PC-3 (cell line): ENCODE data around the gene ZNF611. TPM values are rescaled to one million over a fixed set of nuclear protein-coding genes. Genes with fewer than 3 reads are reported as not detected.
"Not testable (repeated sequence)": the region's sequence is repeated elsewhere in the genome, so short reads cannot be mapped to it uniquely, and the experiment has no call there.

Source experiments
- ATAC-seq: fragments of 200-7000 bp; cut with Tn5 transposase; 2 replicates; pipeline ENCODE4 v1.9.1; 2020; ENCODE audit warnings: mild to moderate bottlenecking, moderate library complexity
- BruUV-seq: library from RNA; stranded (reverse); fragments of 400-500 nt; replicated peaks from 2 replicates; lab custom pipeline; 2021; lab: Mats Ljungman, UMichigan
- CTCF ChIA-PET: fragments of 300-600 bp; sonication (Branson Sonifier 250); formaldehyde crosslinking; loops from one replicate; lab custom pipeline; 2022; ENCODE audit warnings: antibody characterized with exemption; lab: Charles Lee
- POLR2A ChIA-PET: fragments of 300-600 bp; sonication (Branson Sonifier 250); formaldehyde crosslinking; loops from one replicate; lab custom pipeline; 2022; ENCODE audit warnings: antibody characterized with exemption; ENCODE audit not compliant: unreplicated experiment; lab: Charles Lee
- DNase-seq: peaks from one replicate; pipeline ENCODE4 v3.0.0-alpha.2; 2015
- H2AFZ ChIP-seq: fragments of 300-600 bp; sonication (generic); 2 replicates; pipeline ENCODE4 v1.6.0; 2016; ENCODE audit warnings: antibody characterized with exemption, low read length
- H3F3A ChIP-seq: fragments of 300-600 bp; sonication (generic); one replicate; pipeline ENCODE4 v1.6.0; 2017; ENCODE audit warnings: antibody characterized with exemption, low read length, control low read depth, mild to moderate bottlenecking; ENCODE audit not compliant: unreplicated experiment
- H3K27ac ChIP-seq: fragments of 300-600 bp; sonication (generic); 2 replicates; pipeline ENCODE4 v1.5.1; 2016; ENCODE audit warnings: mild to moderate bottlenecking, low read length
- H3K27me3 ChIP-seq: fragments of 300-600 bp; sonication (generic); 2 replicates; pipeline ENCODE4 v1.6.1; 2016; ENCODE audit warnings: low read length, mixed read lengths
- H3K36me3 ChIP-seq: fragments of 300-600 bp; sonication (generic); 2 replicates; pipeline ENCODE4 v1.6.1; 2016; ENCODE audit warnings: low read depth, mixed run types, low read length, mixed read lengths
- H3K4me1 ChIP-seq: fragments of 300-600 bp; sonication (generic); 2 replicates; pipeline ENCODE4 v1.5.1; 2016; ENCODE audit warnings: low read length; ENCODE audit not compliant: insufficient read depth
- H3K4me2 ChIP-seq: fragments of 300-600 bp; sonication (generic); 2 replicates; pipeline ENCODE4 v1.6.0; 2016; ENCODE audit warnings: low read length
- H3K4me3 ChIP-seq: fragments of 300-600 bp; sonication (generic); 2 replicates; pipeline ENCODE4 v1.5.1; 2016; ENCODE audit warnings: mild to moderate bottlenecking, low read length, mixed read lengths
- H3K79me2 ChIP-seq: fragments of 300-600 bp; sonication (generic); 2 replicates; pipeline ENCODE4 v1.6.1; 2017; ENCODE audit warnings: low read length, mixed read lengths
- H3K9ac ChIP-seq: fragments of 300-600 bp; sonication (generic); 2 replicates; pipeline ENCODE4 v1.6.0; 2016; ENCODE audit warnings: mild to moderate bottlenecking, low read length
- H3K9me2 ChIP-seq: fragments of 300-600 bp; sonication (generic); replicated peaks from 2 replicates; pipeline ENCODE4 v1.6.1; 2016; ENCODE audit warnings: mixed run types, low read length, mixed read lengths
- H3K9me3 ChIP-seq: fragments of 300-600 bp; sonication (generic); 2 replicates; pipeline ENCODE4 v1.6.1; 2016; ENCODE audit warnings: low read length, mixed read lengths
- H4K20me1 ChIP-seq: fragments of 300-600 bp; sonication (generic); 2 replicates; pipeline ENCODE4 v1.6.1; 2016; ENCODE audit warnings: low read length, mixed read lengths
- EZH2 ChIP-seq: fragments of 300-600 bp; sonication (generic); IDR thresholded peaks from one replicate; pipeline ENCODE4 v1.6.1; 2017; ENCODE audit warnings: antibody characterized with exemption, mild to moderate bottlenecking, low read length; ENCODE audit not compliant: unreplicated experiment
- EZH2phosphoT487 ChIP-seq: fragments of 300-600 bp; sonication (generic); IDR thresholded peaks from 2 replicates; pipeline ENCODE4 v1.6.1; 2018; ENCODE audit warnings: mild to moderate bottlenecking, antibody characterized with exemption, low read length, borderline replicate concordance
- intact Hi-C: fragments of 100-400 bp; cut with micrococcal nuclease; formaldehyde crosslinking; loops from 2 replicates; pipeline ENCODE4 v1.9.0; 2023
- total RNA-seq: library from RNA; depleted of rRNA; stranded (reverse); fragments of >200 nt; gene quantifications from 2 replicates; pipeline ENCODE4 v1.2.3, GENCODE V29; 2014
- TF ChIP-seq, protein P1 (sequence below): fragments of 300-600 bp; sonication (generic); conservative IDR thresholded peaks from 2 replicates; pipeline ENCODE4 v1.5.1; 2017; ENCODE audit warnings: antibody characterized with exemption, low read depth, mild to moderate bottlenecking, low read length

Gene ZNF611
- total RNA-seq, 1 experiment from 2014 or later, result 8.4 TPM

DNA sequence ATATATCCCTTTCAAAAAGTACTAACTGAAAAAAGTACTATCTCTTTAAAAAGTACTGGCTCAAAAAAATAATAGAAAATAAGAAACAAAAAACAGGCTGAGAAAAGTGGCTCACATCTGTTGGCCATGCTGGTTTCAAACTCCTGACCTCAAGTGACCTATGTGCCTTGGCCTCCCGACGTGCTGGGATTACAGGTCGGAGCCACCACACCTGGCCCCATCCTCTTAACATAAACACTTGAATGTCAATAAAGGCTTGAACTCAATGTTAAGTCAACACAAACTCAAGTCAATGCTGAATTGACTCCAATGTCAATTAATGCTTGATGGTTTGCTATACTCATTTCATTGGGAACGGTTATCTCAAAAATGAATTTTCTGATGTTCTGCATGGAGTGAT lies 30.9 kb downstream of the ZNF611 start:
- POLR2A ChIA-PET, result no interaction called here
- no peak overlapping the region for H3K27ac ChIP-seq
- DNase-seq, result no peak
- intact Hi-C loops, result no loop called here
- peaks cover 39% of the 10 kb centered on the region for H3K36me3 ChIP-seq
- H2AFZ ChIP-seq, result no peak overlapping the region
- peaks cover 32% of the 10 kb centered on the region for H3K9me3 ChIP-seq
- no TSS peak for BruUV-seq
- no peaks in the 10 kb centered on the region for H3K4me1 ChIP-seq
- no peak overlapping the region for H3K4me3 ChIP-seq
- TF ChIP-seq, protein P1, sequence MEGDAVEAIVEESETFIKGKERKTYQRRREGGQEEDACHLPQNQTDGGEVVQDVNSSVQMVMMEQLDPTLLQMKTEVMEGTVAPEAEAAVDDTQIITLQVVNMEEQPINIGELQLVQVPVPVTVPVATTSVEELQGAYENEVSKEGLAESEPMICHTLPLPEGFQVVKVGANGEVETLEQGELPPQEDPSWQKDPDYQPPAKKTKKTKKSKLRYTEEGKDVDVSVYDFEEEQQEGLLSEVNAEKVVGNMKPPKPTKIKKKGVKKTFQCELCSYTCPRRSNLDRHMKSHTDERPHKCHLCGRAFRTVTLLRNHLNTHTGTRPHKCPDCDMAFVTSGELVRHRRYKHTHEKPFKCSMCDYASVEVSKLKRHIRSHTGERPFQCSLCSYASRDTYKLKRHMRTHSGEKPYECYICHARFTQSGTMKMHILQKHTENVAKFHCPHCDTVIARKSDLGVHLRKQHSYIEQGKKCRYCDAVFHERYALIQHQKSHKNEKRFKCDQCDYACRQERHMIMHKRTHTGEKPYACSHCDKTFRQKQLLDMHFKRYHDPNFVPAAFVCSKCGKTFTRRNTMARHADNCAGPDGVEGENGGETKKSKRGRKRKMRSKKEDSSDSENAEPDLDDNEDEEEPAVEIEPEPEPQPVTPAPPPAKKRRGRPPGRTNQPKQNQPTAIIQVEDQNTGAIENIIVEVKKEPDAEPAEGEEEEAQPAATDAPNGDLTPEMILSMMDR, result no peak
- no peak for TF ChIP-seq EZH2
- no peak for TF ChIP-seq EZH2phosphoT487
- no peak overlapping the region for H3K4me2 ChIP-seq
- ATAC-seq, result no peak
- H4K20me1 ChIP-seq, result no peaks in the 10 kb centered on the region
- no peaks in the 10 kb centered on the region for H3F3A ChIP-seq
- H3K79me2 ChIP-seq, result no peaks in the 10 kb centered on the region
- no peaks in the 10 kb centered on the region for H3K9me2 ChIP-seq
- H3K9ac ChIP-seq, result no peak overlapping the region
- CTCF ChIA-PET, result no interaction called here
- no peaks in the 10 kb centered on the region for H3K27me3 ChIP-seq

DNA sequence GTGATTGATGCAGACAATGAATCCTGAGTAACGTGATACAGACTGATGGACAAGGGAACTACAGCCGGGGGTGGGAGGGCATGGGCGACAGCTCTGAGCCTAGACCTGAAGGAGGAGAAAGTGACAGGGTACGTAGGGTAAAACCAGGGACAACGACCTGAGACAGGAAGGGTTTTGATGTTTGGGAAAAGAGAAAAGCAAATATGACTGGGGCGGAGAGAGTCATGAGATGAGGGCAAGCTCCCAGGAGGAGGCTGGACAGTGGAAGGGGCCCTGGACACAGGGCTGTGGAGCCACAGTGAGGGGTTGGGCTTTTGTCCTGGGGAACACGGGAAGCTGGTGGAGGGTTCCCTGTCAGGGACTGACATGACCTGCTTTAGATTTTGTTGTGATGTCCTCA lies 34.2 kb downstream of the ZNF611 start:
- DNase-seq (no peak), ATAC-seq (no peak)
- H3K36me3 ChIP-seq, result peaks cover 12% of the 10 kb centered on the region
- H3K27me3 ChIP-seq, result no peaks in the 10 kb centered on the region
- no peak overlapping the region for H3K4me3 ChIP-seq
- H3K9me3 ChIP-seq, result peaks cover 17% of the 10 kb centered on the region
- H3K4me1 ChIP-seq, result no peaks in the 10 kb centered on the region
- no peak overlapping the region for H3K4me2 ChIP-seq
- H3F3A ChIP-seq, result no peaks in the 10 kb centered on the region
- H2AFZ ChIP-seq, result no peak overlapping the region
- no TSS peak for BruUV-seq
- no peaks in the 10 kb centered on the region for H3K79me2 ChIP-seq
- ChIA-PET POLR2A (no interaction called here), CTCF (no interaction called here)
- no peaks in the 10 kb centered on the region for H3K9me2 ChIP-seq
- TF ChIP-seq, protein P1, result no peak
- no peak for TF ChIP-seq EZH2
- TF ChIP-seq EZH2phosphoT487, result no peak
- H3K9ac ChIP-seq, result no peak overlapping the region
- no peak overlapping the region for H3K27ac ChIP-seq
- H4K20me1 ChIP-seq, result no peaks in the 10 kb centered on the region
- intact Hi-C loops, result no loop called here

DNA sequence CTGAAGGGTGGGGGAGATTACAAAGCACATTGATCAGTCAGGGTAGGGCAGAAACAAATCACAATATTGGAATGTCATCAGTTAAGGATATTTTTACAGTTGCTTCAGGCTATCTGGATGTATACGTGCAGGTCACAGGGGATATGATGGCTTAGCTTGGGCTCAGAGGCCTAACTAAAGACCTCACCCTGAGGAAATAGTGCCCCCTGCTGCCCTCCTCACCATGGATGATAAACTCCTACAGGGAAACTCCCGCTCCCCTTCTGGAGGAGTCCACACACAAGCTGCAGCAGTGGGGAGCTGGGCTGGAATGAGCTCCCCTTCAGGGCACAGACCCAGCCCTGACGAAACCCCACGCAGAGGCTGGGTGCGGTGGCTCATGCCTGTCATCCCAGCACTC lies 35.3 kb downstream of the ZNF611 start:
- POLR2A ChIA-PET, H4K20me1 ChIP-seq, H3K27me3 ChIP-seq, H3K4me3 ChIP-seq, H3K9ac ChIP-seq, H3K27ac ChIP-seq, H3K4me1 ChIP-seq, H3K9me2 ChIP-seq, H3K9me3 ChIP-seq, H3F3A ChIP-seq, BruUV-seq, H3K79me2 ChIP-seq, intact Hi-C loops, CTCF ChIA-PET, H2AFZ ChIP-seq, ATAC-seq, H3K36me3 ChIP-seq, H3K4me2 ChIP-seq: not testable (repeated sequence)
- DNase-seq, result peak; percentile 9
